PC-3 (cell line): ENCODE measurements around the gene ECD. TPM values are rescaled to one million over a fixed set of nuclear protein-coding genes. Genes with fewer than 3 reads are reported as not detected.

Experiments used
- ATAC-seq: fragments of 200-7000 bp; cut with Tn5 transposase; 2 replicates; pipeline ENCODE4 v1.9.1; 2020; ENCODE audit warnings: mild to moderate bottlenecking, moderate library complexity
- Bru-seq: library from RNA; stranded (reverse); fragments of 400-500 nt; gene quantifications from one replicate; lab custom pipeline; 2021; lab: Mats Ljungman, UMichigan
- BruChase-seq, 2 experiments: library from RNA; stranded (reverse); fragments of 400-500 nt; gene quantifications; one replicate each; lab custom pipeline; 2021; lab: Mats Ljungman, UMichigan
- BruUV-seq: library from RNA; stranded (reverse); fragments of 400-500 nt; replicated peaks from 2 replicates; lab custom pipeline; 2021; lab: Mats Ljungman, UMichigan
- CTCF ChIA-PET: fragments of 300-600 bp; sonication (Branson Sonifier 250); formaldehyde crosslinking; loops from one replicate; lab custom pipeline; 2022; ENCODE audit warnings: antibody characterized with exemption; lab: Charles Lee
- POLR2A ChIA-PET: fragments of 300-600 bp; sonication (Branson Sonifier 250); formaldehyde crosslinking; loops from one replicate; lab custom pipeline; 2022; ENCODE audit warnings: antibody characterized with exemption; ENCODE audit not compliant: unreplicated experiment; lab: Charles Lee
- DNase-seq: peaks from one replicate; pipeline ENCODE4 v3.0.0-alpha.2; 2015
- H2AFZ ChIP-seq: fragments of 300-600 bp; sonication (generic); 2 replicates; pipeline ENCODE4 v1.6.0; 2016; ENCODE audit warnings: antibody characterized with exemption, low read length
- H3F3A ChIP-seq: fragments of 300-600 bp; sonication (generic); one replicate; pipeline ENCODE4 v1.6.0; 2017; ENCODE audit warnings: antibody characterized with exemption, low read length, control low read depth, mild to moderate bottlenecking; ENCODE audit not compliant: unreplicated experiment
- H3K27ac ChIP-seq: fragments of 300-600 bp; sonication (generic); 2 replicates; pipeline ENCODE4 v1.5.1; 2016; ENCODE audit warnings: mild to moderate bottlenecking, low read length
- H3K27me3 ChIP-seq: fragments of 300-600 bp; sonication (generic); 2 replicates; pipeline ENCODE4 v1.6.1; 2016; ENCODE audit warnings: low read length, mixed read lengths
- H3K36me3 ChIP-seq: fragments of 300-600 bp; sonication (generic); 2 replicates; pipeline ENCODE4 v1.6.1; 2016; ENCODE audit warnings: low read depth, mixed run types, low read length, mixed read lengths
- H3K4me1 ChIP-seq: fragments of 300-600 bp; sonication (generic); 2 replicates; pipeline ENCODE4 v1.5.1; 2016; ENCODE audit warnings: low read length; ENCODE audit not compliant: insufficient read depth
- H3K4me2 ChIP-seq: fragments of 300-600 bp; sonication (generic); 2 replicates; pipeline ENCODE4 v1.6.0; 2016; ENCODE audit warnings: low read length
- H3K4me3 ChIP-seq: fragments of 300-600 bp; sonication (generic); 2 replicates; pipeline ENCODE4 v1.5.1; 2016; ENCODE audit warnings: mild to moderate bottlenecking, low read length, mixed read lengths
- H3K79me2 ChIP-seq: fragments of 300-600 bp; sonication (generic); 2 replicates; pipeline ENCODE4 v1.6.1; 2017; ENCODE audit warnings: low read length, mixed read lengths
- H3K9ac ChIP-seq: fragments of 300-600 bp; sonication (generic); 2 replicates; pipeline ENCODE4 v1.6.0; 2016; ENCODE audit warnings: mild to moderate bottlenecking, low read length
- H3K9me2 ChIP-seq: fragments of 300-600 bp; sonication (generic); replicated peaks from 2 replicates; pipeline ENCODE4 v1.6.1; 2016; ENCODE audit warnings: mixed run types, low read length, mixed read lengths
- H3K9me3 ChIP-seq: fragments of 300-600 bp; sonication (generic); 2 replicates; pipeline ENCODE4 v1.6.1; 2016; ENCODE audit warnings: low read length, mixed read lengths
- H4K20me1 ChIP-seq: fragments of 300-600 bp; sonication (generic); 2 replicates; pipeline ENCODE4 v1.6.1; 2016; ENCODE audit warnings: low read length, mixed read lengths
- CTCF ChIP-seq: fragments of 300-600 bp; sonication (generic); conservative IDR thresholded peaks from 2 replicates; pipeline ENCODE4 v1.5.1; 2017; ENCODE audit warnings: antibody characterized with exemption, low read depth, mild to moderate bottlenecking, low read length
- EZH2 ChIP-seq: fragments of 300-600 bp; sonication (generic); IDR thresholded peaks from one replicate; pipeline ENCODE4 v1.6.1; 2017; ENCODE audit warnings: antibody characterized with exemption, mild to moderate bottlenecking, low read length; ENCODE audit not compliant: unreplicated experiment
- EZH2phosphoT487 ChIP-seq: fragments of 300-600 bp; sonication (generic); IDR thresholded peaks from 2 replicates; pipeline ENCODE4 v1.6.1; 2018; ENCODE audit warnings: mild to moderate bottlenecking, antibody characterized with exemption, low read length, borderline replicate concordance
- intact Hi-C: fragments of 100-400 bp; cut with micrococcal nuclease; formaldehyde crosslinking; loops from 2 replicates; pipeline ENCODE4 v1.9.0; 2023
- long read RNA-seq: library from polyadenylated mRNA; unstranded; transcript quantifications from one replicate; pipeline ENCODE4 v2.0.0, GENCODE V29; 2021; ENCODE audit not compliant: unreplicated experiment
- total RNA-seq: library from RNA; depleted of rRNA; stranded (reverse); fragments of >200 nt; gene quantifications from 2 replicates; pipeline ENCODE4 v1.2.3, GENCODE V29; 2014; rRNA removed

ECD gene
- 103 and 108 TPM in 2 replicates for total RNA-seq
- percentile 97 among the genes with signal in this experiment for Bru-seq, nascent RNA
- BruChase-seq, experiment 1, labeled RNA remaining after a 6-hour chase, result percentile 95 among the genes with signal in this experiment
- percentile 95 among the genes with signal in this experiment for BruChase-seq, experiment 2, labeled RNA remaining after a 2-hour chase
- long read RNA-seq, transcript ECD-201 (14 exons, 3,069 nt), result major isoform, 205 of 299 reads
- long read RNA-seq, partial matches to known transcripts, result 26 of 299 reads
- long read RNA-seq, other reads (novel, unspliced or antisense), result 68 of 299 reads

- H4K20me1 ChIP-seq, result peaks cover 9% of the 10 kb centered on the region
- H3K9me3 ChIP-seq, result no peaks in the 10 kb centered on the region
- H3K4me1 ChIP-seq, result peaks cover 21% of the 10 kb centered on the region
- peak within 1 kb of the TSS; percentile 75 for H3K4me2 ChIP-seq
- CTCF ChIA-PET, result interaction anchor here (0.6 to 2.3 kb wide), 7 partner anchors 9 to 85 kb away, joined by 3 to 19 read pairs (median 5); partner anchors contain the start of genes MRPS16 and P4HA1
- H3F3A ChIP-seq, result no peaks in the 10 kb centered on the region
- H3K36me3 ChIP-seq, result peaks cover 16% of the 10 kb centered on the region
- H3K9ac ChIP-seq, result peak within 1 kb of the TSS; percentile 80
- no peak for TF ChIP-seq EZH2
- TF ChIP-seq EZH2phosphoT487, result no peak
- TF ChIP-seq CTCF, result peak; percentile 49; the same call in 1 of the 2 replicates
- peak within 1 kb of the TSS; percentile 76 for H3K4me3 ChIP-seq
- peak within 1 kb of the TSS; percentile 69 for H2AFZ ChIP-seq
- DNase-seq, result peak; percentile 100
- BruUV-seq, result no TSS peak
- peak within 1 kb of the TSS; percentile 51 for H3K27ac ChIP-seq
- H3K79me2 ChIP-seq, result peaks cover 59% of the 10 kb centered on the region
- no peaks in the 10 kb centered on the region for H3K9me2 ChIP-seq
- no peaks in the 10 kb centered on the region for H3K27me3 ChIP-seq
- intact Hi-C loops, result loop anchor here (1.0 to 2.0 kb wide), 3 partner anchors 51 to 78 kb away; partner anchors contain the start of gene P4HA1
- peak; percentile 93 for ATAC-seq
- POLR2A ChIA-PET, result interaction anchor here (0.6 to 1.4 kb wide), 14 partner anchors 50 to 245 kb away, joined by 3 to 12 read pairs (median 5); partner anchors contain the start of genes DNAJC9, MRPS16 and P4HA1
Observed at GRCh38 chr10:73167783-73168464, at the start of gene ECD, which contains the start of gene FAM149B1. Gene ECD, minus strand, starts transcription at chr10:73168008. Its CDS starts 4,071 bp downstream, at chr10:73163937. Gene FAM149B1, plus strand, starts transcription at chr10:73168119. Its CDS starts 221 bp downstream, at chr10:73168340.

GRCh38 chr10:73215749-73216148, 47.9 kb upstream of the ECD start:
- Histone ChIP-seq H4K20me1 (no peaks in the 10 kb centered on the region), H3K79me2 (no peaks in the 10 kb centered on the region), H3K27ac (no peak overlapping the region), H3K4me1 (no peaks in the 10 kb centered on the region), H3K36me3 (peaks cover 22% of the 10 kb centered on the region), H3K9me2 (no peaks in the 10 kb centered on the region), H3F3A (no peaks in the 10 kb centered on the region), H3K9ac (no peak overlapping the region), H3K4me2 (no peak overlapping the region), H3K27me3 (no peaks in the 10 kb centered on the region), H3K4me3 (no peak overlapping the region), H2AFZ (no peak overlapping the region), H3K9me3 (no peaks in the 10 kb centered on the region)
- DNase-seq, result no peak
- intact Hi-C loops, result no loop called here
- no TSS peak for BruUV-seq
- TF ChIP-seq EZH2 (no peak), EZH2phosphoT487 (no peak), CTCF (no peak)
- ChIA-PET POLR2A (no interaction called here), CTCF (no interaction called here)
- no peak for ATAC-seq
